H1 (cell line): ENCODE results near the gene GAN. TPM values are rescaled to one million over a fixed set of nuclear protein-coding genes. Genes with fewer than 3 reads are reported as not detected.

Source experiments
- CTCF ChIA-PET: fragments of 300-600 bp; sonication (Branson Sonifier 250); formaldehyde crosslinking; loops from one replicate; lab custom pipeline; 2021; ENCODE audit not compliant: partially characterized antibody; lab: Charles Lee
- POLR2A ChIA-PET: fragments of 300-600 bp; sonication (Branson Sonifier 250); formaldehyde crosslinking; loops from one replicate; lab custom pipeline; 2021; ENCODE audit warnings: inconsistent platforms; ENCODE audit not compliant: partially characterized antibody; lab: Charles Lee
- DNase-seq, 2 experiments: peaks; one replicate each; pipeline versions ENCODE4 v3.0.0 to v3.0.0-alpha.2; 2010 to 2022; ENCODE audit warnings: low spot score in 2 of 2, low read depth in 1 of 2, mixed read lengths in 1 of 2
- FAIRE-seq: peaks from 2 replicates; lab custom pipeline; 2011; peaks lifted over from hg19 to GRCh38; lab: Jason Lieb, UNC
- H2AFZ ChIP-seq: 2 replicates; pipeline ENCODE4 v1.8.1; 2012; ENCODE audit warnings: low read length, inconsistent platforms
- H2AK5ac ChIP-seq: 2 replicates; pipeline ENCODE4 v1.6.1; 2013; ENCODE audit warnings: low read depth, low read length
- H2BK120ac ChIP-seq: replicated peaks from 2 replicates; pipeline ENCODE3; 2013; ENCODE audit warnings: low read depth, low read length, inconsistent platforms
- H2BK12ac ChIP-seq: 2 replicates; pipeline ENCODE4 v1.6.1; 2013; ENCODE audit warnings: low read depth, low read length
- H2BK15ac ChIP-seq: 2 replicates; pipeline ENCODE4 v1.6.1; 2013; ENCODE audit warnings: low read length
- H2BK20ac ChIP-seq: 2 replicates; pipeline ENCODE4 v1.6.1; 2013; ENCODE audit warnings: low read length
- H2BK5ac ChIP-seq: 2 replicates; pipeline ENCODE4 v1.6.1; 2013; ENCODE audit warnings: low read depth, low read length
- H3K14ac ChIP-seq: 2 replicates; pipeline ENCODE4 v1.6.1; 2013; ENCODE audit warnings: inconsistent platforms; ENCODE audit not compliant: insufficient read length
- H3K18ac ChIP-seq: 2 replicates; pipeline ENCODE4 v1.6.1; 2013; ENCODE audit warnings: low read length; ENCODE audit errors: extremely low read depth
- H3K23ac ChIP-seq: 2 replicates; pipeline ENCODE4 v1.6.1; 2013; ENCODE audit warnings: inconsistent platforms; ENCODE audit not compliant: insufficient read length
- H3K23me2 ChIP-seq: 2 replicates; pipeline ENCODE4 v1.6.1; 2013; ENCODE audit warnings: low read depth, low read length
- H3K27ac ChIP-seq: 2 replicates; pipeline ENCODE4 v1.6.1; 2011; ENCODE audit warnings: low read depth, low read length, inconsistent platforms
- H3K27me3 ChIP-seq, 4 experiments: replicated peaks in 1 of 4; 1 replicate in 1 of 4; 2 replicates in 3 of 4; pipeline versions ENCODE4 v1.6.1 to v1.8.1; 2011 to 2013; ENCODE audit warnings: low read length in 3 of 4, mild to moderate bottlenecking in 3 of 4, inconsistent platforms in 2 of 4, mixed read lengths in 2 of 4, moderate library complexity in 1 of 4; ENCODE audit not compliant: control insufficient read depth in 3 of 4, insufficient read depth in 3 of 4; ENCODE audit errors: extremely low read depth in 1 of 4
- H3K36me3 ChIP-seq, 4 experiments: 2 replicates each; pipeline versions ENCODE4 v1.6.1 to v1.8.1; 2011 to 2013; ENCODE audit warnings: mild to moderate bottlenecking in 4 of 4, low read length in 3 of 4, moderate library complexity in 2 of 4, control low read depth in 1 of 4, inconsistent platforms in 1 of 4; ENCODE audit not compliant: insufficient read depth in 4 of 4, control insufficient read depth in 2 of 4
- H3K4ac ChIP-seq: replicated peaks from 2 replicates; pipeline ENCODE3; 2013; ENCODE audit warnings: low read length, low read depth, mixed read lengths, inconsistent platforms; ENCODE audit not compliant: insufficient read length
- H3K4me1 ChIP-seq, 4 experiments: replicated peaks in 1 of 4; 1 replicate in 1 of 4; 2 replicates in 3 of 4; pipeline versions ENCODE4 v1.6.1 to v1.8.1; 2011 to 2013; ENCODE audit warnings: low read length in 3 of 4, inconsistent platforms in 2 of 4, mixed read lengths in 1 of 4; ENCODE audit not compliant: insufficient read depth in 4 of 4, control insufficient read depth in 3 of 4
- H3K4me2 ChIP-seq, 2 experiments: 2 replicates each; pipeline versions ENCODE4 v1.6.1 to v1.8.1; 2011 to 2013; ENCODE audit warnings: low read depth in 2 of 2, low read length in 2 of 2, control low read depth in 1 of 2, inconsistent platforms in 1 of 2, mild to moderate bottlenecking in 1 of 2; ENCODE audit not compliant: insufficient read depth in 1 of 2
- H3K4me3 ChIP-seq, 4 experiments: fragments of 200-600, 300-600 bp in 1 of 4; sonication (generic), shearing (Covaris generic), sonication (Bioruptor Twin) in 1 of 4; 2 replicates each; pipeline versions ENCODE4 v1.5.1 to v1.8.1; 2011 to 2016; ENCODE audit warnings: low read length in 4 of 4, low read depth in 3 of 4, control low read depth in 2 of 4, inconsistent platforms in 2 of 4, mild to moderate bottlenecking in 2 of 4, mixed read lengths in 1 of 4, moderate library complexity in 1 of 4; ENCODE audit not compliant: insufficient read depth in 2 of 4; ENCODE audit errors: extremely low read depth in 1 of 4
- H3K56ac ChIP-seq: replicated peaks from 2 replicates; pipeline ENCODE3; 2013; ENCODE audit warnings: low read depth, mild to moderate bottlenecking, mixed read lengths, low read length, inconsistent platforms; ENCODE audit not compliant: insufficient read length
- H3K79me1 ChIP-seq: 2 replicates; pipeline ENCODE4 v1.6.1; 2013; ENCODE audit warnings: low read depth, low read length, control low read depth
- H3K79me2 ChIP-seq, 2 experiments: 2 replicates each; pipeline versions ENCODE4 v1.6.1 to v1.8.1; 2012 to 2013; ENCODE audit warnings: low read length in 2 of 2, mild to moderate bottlenecking in 2 of 2, inconsistent platforms in 1 of 2; ENCODE audit not compliant: insufficient read depth in 2 of 2, control insufficient read depth in 1 of 2
- H3K9ac ChIP-seq, 4 experiments: replicated peaks in 1 of 4; 1 replicate in 1 of 4; 2 replicates in 3 of 4; pipeline versions ENCODE4 v1.6.1 to v1.8.1; 2011 to 2013; ENCODE audit warnings: low read depth in 3 of 4, low read length in 3 of 4, control low read depth in 2 of 4, mild to moderate bottlenecking in 2 of 4, moderate library complexity in 2 of 4, inconsistent platforms in 1 of 4; ENCODE audit errors: extremely low read depth in 1 of 4
- H3K9me3 ChIP-seq, 2 experiments: 2 replicates each; pipeline versions ENCODE4 v1.6.1 to v1.8.1; 2012 to 2013; ENCODE audit warnings: mild to moderate bottlenecking in 2 of 2, moderate library complexity in 2 of 2, control low read depth in 1 of 2, inconsistent platforms in 1 of 2, low read depth in 1 of 2, low read length in 1 of 2, mixed read lengths in 1 of 2; ENCODE audit not compliant: insufficient read depth in 2 of 2
- H4K20me1 ChIP-seq, 2 experiments: replicated peaks in 1 of 2; 2 replicates each; pipeline versions ENCODE3 to v1.8.1; 2011 to 2013; ENCODE audit warnings: inconsistent platforms in 2 of 2, low read length in 2 of 2, mild to moderate bottlenecking in 1 of 2; ENCODE audit not compliant: insufficient read depth in 2 of 2, control insufficient read depth in 1 of 2
- H4K5ac ChIP-seq: 2 replicates; pipeline ENCODE4 v1.6.1; 2013; ENCODE audit warnings: low read length, low read depth, mixed read lengths, inconsistent platforms; ENCODE audit not compliant: insufficient read length
- H4K8ac ChIP-seq: 2 replicates; pipeline ENCODE4 v1.8.0; 2013; ENCODE audit warnings: mild to moderate bottlenecking, moderate library complexity, low read length, inconsistent platforms; ENCODE audit not compliant: insufficient read depth; ENCODE audit errors: extremely low read depth
- H4K91ac ChIP-seq: replicated peaks from 2 replicates; pipeline ENCODE3; 2013; ENCODE audit warnings: low read length, mixed read lengths, inconsistent platforms; ENCODE audit not compliant: insufficient read length
- BACH1 ChIP-seq: IDR thresholded peaks from 2 replicates; pipeline ENCODE4 v1.6.1; 2012; ENCODE audit warnings: low read length, improper control_type of control experiment
- BCL11A ChIP-seq, 2 experiments: IDR thresholded peaks; one replicate each; pipeline ENCODE4 v1.6.1; 2011; ENCODE audit warnings: low read depth in 2 of 2, low read length in 2 of 2, mild to moderate bottlenecking in 2 of 2
- CEBPB ChIP-seq: IDR thresholded peaks from 2 replicates; pipeline ENCODE4 v1.6.1; 2012; ENCODE audit warnings: low read depth, low read length
- GTF2F1 ChIP-seq: IDR thresholded peaks from 2 replicates; pipeline ENCODE4 v1.6.1; 2012; ENCODE audit warnings: low read depth, low read length, improper control_type of control experiment, borderline replicate concordance
- POLR2A ChIP-seq, 2 experiments: IDR thresholded peaks; 1 replicate in 1 of 2; 2 replicates in 1 of 2; pipeline ENCODE4 v1.6.1; 2011; ENCODE audit warnings: low read depth in 2 of 2, low read length in 2 of 2, mild to moderate bottlenecking in 2 of 2; ENCODE audit errors: control extremely low read depth in 1 of 2
- POU5F1 ChIP-seq: IDR thresholded peaks from 2 replicates; pipeline ENCODE4 v1.6.1; 2011; ENCODE audit warnings: low read depth, mild to moderate bottlenecking, low read length, moderate library complexity
- RAD21 ChIP-seq, 2 experiments: IDR thresholded peaks in 1 of 2; conservative IDR thresholded peaks in 1 of 2; 2 replicates each; pipeline ENCODE4 v1.6.1; 2011; ENCODE audit warnings: low read depth in 2 of 2, low read length in 2 of 2, improper control_type of control experiment in 1 of 2, inconsistent platforms in 1 of 2, mild to moderate bottlenecking in 1 of 2, moderate library complexity in 1 of 2
- SAP30 ChIP-seq: fragments of 300-600 bp; sonication (generic); IDR thresholded peaks from 2 replicates; pipeline ENCODE4 v1.7.1; 2012; ENCODE audit warnings: low read length, moderate library complexity, mild to moderate bottlenecking, inconsistent platforms; ENCODE audit not compliant: insufficient read depth, insufficient replicate concordance
- SRF ChIP-seq: IDR thresholded peaks from 2 replicates; pipeline ENCODE4 v1.6.1; 2011; ENCODE audit warnings: mild to moderate bottlenecking, low read depth, low read length, moderate library complexity
- TBP ChIP-seq: IDR thresholded peaks from 2 replicates; pipeline ENCODE4 v1.6.1; 2011; ENCODE audit warnings: low read depth, low read length, improper control_type of control experiment
- WGBS, 2 experiments: shearing (Covaris generic) in 1 of 2; methylation state at CpG; one replicate each; pipeline versions ENCODE4 v1.1.6 to v1.1.7; 2013 to 2015; ENCODE audit warnings: low lambda C conversion rate in 2 of 2, mixed read lengths in 2 of 2, inconsistent platforms in 1 of 2, low coverage in 1 of 2, missing lambda C conversion rate in 1 of 2; ENCODE audit not compliant: insufficient replicate concordance in 2 of 2, insufficient coverage in 1 of 2, insufficient read length in 1 of 2; ENCODE audit errors: extremely low coverage in 1 of 2, missing lambda C conversion rate in 1 of 2; 5-methylcytosine and 5-hydroxymethylcytosine counted together
- polyA plus RNA-seq, 7 experiments: library from polyadenylated mRNA; depleted of rRNA in 3 of 7; stranded (reverse) in 5 of 7; unstranded in 2 of 7; fragments of >200 nt in 5 of 7; fragments of 200-250 nt in 2 of 7; gene quantifications; 1 replicate in 5 of 7; 2 replicates in 1 of 7; 4 replicates in 1 of 7; pipeline versions ENCODE4 v1.2.1 to v1.2.3, GENCODE V29; 2011 to 2013; ENCODE audit warnings: missing spikeins in 2 of 7, mixed read lengths in 2 of 7
- total RNA-seq: library from RNA; stranded (reverse); fragmentation: NEBNext Ultra II Directional; extraction: Animal tissue kit (Norgen Biotek cat#: 25700); gene quantifications from 2 replicates; pipeline ENCODE4 v1.2.1, GENCODE V29; 2021
- TF ChIP-seq, protein P1 (sequence below): IDR thresholded peaks from 2 replicates; pipeline ENCODE4 v1.6.1; 2012; ENCODE audit warnings: inconsistent platforms

Gene GAN
- total and polyA plus RNA-seq, 2 of the 8 experiments (the other 6 are each of a cell fraction or from before 2014, with no cell fraction given) = 4.5 to 23.9 TPM

- Histone ChIP-seq H2BK20ac (no peak overlapping the region), H3K4ac (no peak overlapping the region), H3K9ac (no peak overlapping the region), H3K23me2 (peaks cover 1% of the 10 kb centered on the region; the same call in 1 of the 2 replicates), H2AFZ (no peak overlapping the region), H4K91ac (no peak overlapping the region), H3K79me2 (no peaks in the 10 kb centered on the region), H3K4me1 (peaks cover 0 to 10% (median 4%) of the 10 kb centered on the region in 4 experiments; a peak in 6 of 7 replicates), H4K20me1 (no peaks in the 10 kb centered on the region), H3K4me2 (no peak overlapping the region), H3K79me1 (no peaks in the 10 kb centered on the region), H3K36me3 (no peaks in the 10 kb centered on the region), H3K27ac (no peak overlapping the region), H2BK5ac (no peak overlapping the region), H2BK12ac (no peak overlapping the region), H3K27me3 (no peaks in the 10 kb centered on the region), H4K8ac (no peak overlapping the region), H2BK15ac (no peak overlapping the region), H3K4me3 (no peak overlapping the region), H3K23ac (no peak overlapping the region), H3K18ac (no peak overlapping the region), H2BK120ac (no peak overlapping the region), H2AK5ac (no peak overlapping the region), H3K9me3 (no peaks in the 10 kb centered on the region), H3K56ac (no peak overlapping the region), H4K5ac (no peak overlapping the region), H3K14ac (no peak overlapping the region)
- CTCF ChIA-PET = interaction anchor here (0.6 to 4.0 kb wide), 6 partner anchors 10 to 384 kb away, joined by 3 to 30 read pairs (median 4); no protein-coding TSS in a partner anchor
- 84% methylated on average over 5 of the region's 5 CpGs; no CpG with 5 or more reads in 1 of the 2 experiments for WGBS, 2 experiments
- FAIRE-seq = no peak
- no peak for TF ChIP-seq SAP30
- no peak for TF ChIP-seq POLR2A (IDR thresholded peaks at IDR 0.05; ENCODE audit: control extremely low read depth in 1 of 2, low read depth in 2 of 2, low read length in 2 of 2)
- TF ChIP-seq SRF = no peak
- TF ChIP-seq, protein P1, sequence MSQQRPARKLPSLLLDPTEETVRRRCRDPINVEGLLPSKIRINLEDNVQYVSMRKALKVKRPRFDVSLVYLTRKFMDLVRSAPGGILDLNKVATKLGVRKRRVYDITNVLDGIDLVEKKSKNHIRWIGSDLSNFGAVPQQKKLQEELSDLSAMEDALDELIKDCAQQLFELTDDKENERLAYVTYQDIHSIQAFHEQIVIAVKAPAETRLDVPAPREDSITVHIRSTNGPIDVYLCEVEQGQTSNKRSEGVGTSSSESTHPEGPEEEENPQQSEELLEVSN = no peak
- no peak for TF ChIP-seq RAD21 (IDR thresholded peaks at IDR 0.05 in 1 of 2, conservative IDR thresholded peaks at IDR 0.05 in 1 of 2; ENCODE audit: low read depth in 2 of 2, low read length in 2 of 2)
- TF ChIP-seq TBP = no peak
- no peak for TF ChIP-seq CEBPB
- TF ChIP-seq GTF2F1 = no peak
- no peak for TF ChIP-seq BCL11A (IDR thresholded peaks at IDR 0.05; ENCODE audit: low read depth in 2 of 2, low read length in 2 of 2)
- no peak for TF ChIP-seq POU5F1
- no peak for TF ChIP-seq BACH1
- no peak for DNase-seq
- POLR2A ChIA-PET = interaction anchor here (0.9 to 1.2 kb wide), 3 partner anchors 10 to 80 kb away, joined by 3 read pairs; no protein-coding TSS in a partner anchor
Measured at GRCh38 chr16:81417210-81417609, 102.4 kb downstream of the GAN start.
